K562 (cell line): Measurements from ENCODE around the gene TSEN54. TPM values are rescaled to one million over a fixed set of nuclear protein-coding genes. Genes with fewer than 3 reads are reported as not detected.
A peak's percentile ranks its signal among the peaks of the same experiment; 100 is the strongest.

Experiments
- ATAC-seq: fragments of 200-7000 bp; cut with Tn5 transposase; 3 replicates; pipeline ENCODE4 v1.9.1; 2020; ENCODE audit warnings: moderate library complexity
- BruUV-seq: library from RNA; stranded (reverse); fragments of 400-500 nt; replicated peaks from 2 replicates; lab custom pipeline; 2021; lab: Mats Ljungman, UMichigan
- CTCF ChIA-PET: fragments of 300-600 bp; formaldehyde crosslinking; extraction: SDS; loops from one replicate; lab custom pipeline; 2021; ENCODE audit warnings: low intra/inter-chr PET ratio; lab: Yijun Ruan, JAX
- POLR2A ChIA-PET: fragments of 300-600, 350-650 bp; sonication (Branson Sonifier 250); formaldehyde crosslinking; extraction: SDS; loops from one replicate; lab custom pipeline; 2021; ENCODE audit warnings: antibody characterized with exemption, inconsistent platforms; lab: Yijun Ruan, JAX
- DNase-seq, 4 experiments: peaks; one replicate each; pipeline versions ENCODE4 v3.0.0 to v3.0.0-alpha.2; 2011 to 2018; ENCODE audit warnings: low spot score in 3 of 4, mixed read lengths in 3 of 4; ENCODE audit errors: extremely low read depth in 1 of 4
- FAIRE-seq: peaks from 2 replicates; lab custom pipeline; 2011; peaks lifted over from hg19 to GRCh38; lab: Jason Lieb, UNC
- H2AFZ ChIP-seq: 2 replicates; pipeline ENCODE4 v1.6.0; 2011; ENCODE audit warnings: low read depth, low read length, control low read depth, inconsistent platforms
- H3K27ac ChIP-seq: fragments of 200-600 bp; 3 replicates; pipeline ENCODE4 v1.8.0; 2011; ENCODE audit warnings: low read depth, mild to moderate bottlenecking, control low read depth, inconsistent platforms, low read length, moderate library complexity, mixed read lengths; ENCODE audit errors: extremely low read depth
- H3K27me3 ChIP-seq, 2 experiments: fragments of 300-600 bp in 1 of 2; 2 replicates in 1 of 2; 3 replicates in 1 of 2; pipeline versions ENCODE4 v1.6.0 to v1.8.0; 2011; ENCODE audit warnings: inconsistent platforms in 2 of 2, low read length in 2 of 2, mild to moderate bottlenecking in 1 of 2, mixed read lengths in 1 of 2, moderate library complexity in 1 of 2; ENCODE audit not compliant: control insufficient read depth in 2 of 2, insufficient read depth in 2 of 2
- H3K36me3 ChIP-seq: fragments of 300-600 bp; 3 replicates; pipeline ENCODE4 v1.8.0; 2011; ENCODE audit warnings: mild to moderate bottlenecking, low read length, inconsistent platforms; ENCODE audit not compliant: control insufficient read depth, insufficient read depth
- H3K4me1 ChIP-seq, 2 experiments: fragments of 200-600 bp in 1 of 2; replicated peaks in 1 of 2; 2 replicates in 1 of 2; 3 replicates in 1 of 2; pipeline versions ENCODE4 v1.5.1 to v1.8.0; 2011; ENCODE audit warnings: inconsistent platforms in 2 of 2, low read length in 2 of 2, mild to moderate bottlenecking in 1 of 2, mixed read lengths in 1 of 2, moderate library complexity in 1 of 2; ENCODE audit not compliant: control insufficient read depth in 2 of 2, insufficient read depth in 2 of 2
- H3K4me2 ChIP-seq: 2 replicates; pipeline ENCODE4 v1.6.1; 2011; ENCODE audit warnings: low read length, control low read depth, inconsistent platforms, mixed read lengths; ENCODE audit not compliant: insufficient read depth
- H3K4me3 ChIP-seq: fragments of 200-600 bp; sonication (generic), shearing (Covaris generic); 2 replicates; pipeline ENCODE4 v1.5.1; 2016; ENCODE audit warnings: control low read depth, inconsistent platforms
- H3K79me2 ChIP-seq: fragments of 200-600 bp; 3 replicates; pipeline ENCODE4 v1.8.0; 2011; ENCODE audit warnings: low read length, inconsistent platforms; ENCODE audit not compliant: control insufficient read depth, insufficient read depth
- H3K9ac ChIP-seq, 2 experiments: 2 replicates each; pipeline versions ENCODE4 v1.6.0 to v1.6.1; 2011; ENCODE audit warnings: low read depth in 2 of 2, low read length in 2 of 2, control low read depth in 1 of 2, inconsistent platforms in 1 of 2, mild to moderate bottlenecking in 1 of 2, mixed read lengths in 1 of 2; ENCODE audit not compliant: insufficient read depth in 1 of 2
- H3K9me1 ChIP-seq: one replicate; pipeline ENCODE4 v1.6.0; 2011; ENCODE audit warnings: inconsistent platforms, mild to moderate bottlenecking, low read length, moderate library complexity; ENCODE audit not compliant: control insufficient read depth, insufficient read depth
- H3K9me3 ChIP-seq: replicated peaks from 2 replicates; pipeline ENCODE4 v1.5.1; 2011; ENCODE audit warnings: low read depth, low read length, inconsistent platforms; ENCODE audit not compliant: control insufficient read depth, insufficient read depth
- H4K20me1 ChIP-seq: replicated peaks from 2 replicates; pipeline ENCODE4 v1.6.1; 2011; ENCODE audit warnings: low read length, inconsistent platforms, mixed read lengths; ENCODE audit not compliant: control insufficient read depth, insufficient read depth
- CCNT2 ChIP-seq: IDR thresholded peaks from 2 replicates; pipeline ENCODE4 v1.6.1; 2011; ENCODE audit warnings: borderline replicate concordance, low read depth, mild to moderate bottlenecking, moderate library complexity, mixed read lengths, low read length; ENCODE audit not compliant: insufficient read length; ENCODE audit errors: extremely low read depth
- GMEB1 ChIP-seq: fragments of 250-450 bp; sonication (Bioruptor Pico); IDR thresholded peaks from 2 replicates; pipeline ENCODE4 v1.4.0; 2020; ENCODE audit warnings: mild to moderate bottlenecking
- HEY1 ChIP-seq: fragments of 250-450 bp; sonication (Bioruptor Pico); IDR thresholded peaks from 2 replicates; pipeline ENCODE4 v1.5.0; 2020; ENCODE audit warnings: mild to moderate bottlenecking, moderate library complexity, borderline replicate concordance
- MAX ChIP-seq: sonication (generic); formaldehyde crosslinking; IDR thresholded peaks from 2 replicates; pipeline ENCODE4 v1.9.0; 2022; ENCODE audit warnings: mild to moderate bottlenecking, missing genetic modification reagents
- SRSF3 ChIP-seq: fragments of 200-400 bp; formaldehyde crosslinking; IDR thresholded peaks from 2 replicates; pipeline ENCODE4 v1.6.1; 2016; ENCODE audit warnings: mild to moderate bottlenecking, low read length, moderate library complexity; ENCODE audit not compliant: insufficient read depth
- ZBTB43 ChIP-seq: sonication (generic); formaldehyde crosslinking; IDR thresholded peaks from 2 replicates; pipeline ENCODE4 v1.8.0; 2023; ENCODE audit warnings: mild to moderate bottlenecking, missing genetic modification reagents
- ZNF280A ChIP-seq: fragments of 450-650 bp; IDR thresholded peaks from 2 replicates; pipeline ENCODE4 v1.6.1; 2018; ENCODE audit warnings: mild to moderate bottlenecking, low read depth; ENCODE audit not compliant: partially characterized antibody
- ZNF830 ChIP-seq: fragments of 250-450 bp; sonication (Bioruptor Pico); IDR thresholded peaks from 2 replicates; pipeline ENCODE4 v1.5.0; 2021; ENCODE audit warnings: mild to moderate bottlenecking
- ZZZ3 ChIP-seq: fragments of 450-650 bp; IDR thresholded peaks from 2 replicates; pipeline ENCODE4 v1.6.1; 2016; ENCODE audit warnings: antibody characterized with exemption, mild to moderate bottlenecking, moderate library complexity
- WGBS: fragments of 100-300 bp; shearing (Covaris generic); methylation state at CpG from one replicate; pipeline ENCODE4 v1.1.6; 2016; ENCODE audit warnings: low coverage, mixed read lengths; ENCODE audit not compliant: insufficient coverage; ENCODE audit errors: missing lambda C conversion rate; 5-methylcytosine and 5-hydroxymethylcytosine counted together
- in situ Hi-C: fragments of 300-500 bp; cut with MboI; formaldehyde crosslinking; loops from 4 replicates; pipeline ENCODE4 v1.15.0; 2018; ENCODE audit warnings: inconsistent platforms, mixed read lengths
- intact Hi-C: fragments of 100-400 bp; cut with micrococcal nuclease; formaldehyde crosslinking; loops from 2 replicates; pipeline ENCODE4 v1.14.2; 2022
- polyA plus RNA-seq, 8 experiments: library from polyadenylated mRNA; depleted of rRNA in 4 of 8; stranded (reverse) in 5 of 8; unstranded in 3 of 8; fragments of >200 nt; fragmentation: Nextera tagmentation in 2 of 8; fragmentation: Illumina TruSeq in 1 of 8; extraction: Ambion mirVana in 2 of 8; extraction: Trizol in 1 of 8; gene quantifications; 2 replicates each; pipeline versions ENCODE4 v1.2.1 to v1.2.3, GENCODE V29; 2011 to 2014; ENCODE audit warnings: inconsistent platforms in 1 of 8, missing spikeins in 1 of 8
- total RNA-seq, 7 experiments: library from RNA; depleted of rRNA in 6 of 7; stranded (reverse); fragments of >200 nt in 6 of 7; fragmentation: Illumina TruSeq in 2 of 7; extraction: Trizol in 2 of 7; gene quantifications; 2 replicates each; pipeline versions ENCODE4 v1.2.1 to v1.2.3, GENCODE V29; 2011 to 2021; ENCODE audit warnings: low replicate concordance in 1 of 7
- TF ChIP-seq, protein P1 (sequence below): sonication (generic); formaldehyde crosslinking; IDR thresholded peaks from 2 replicates; pipeline ENCODE4 v1.8.0; 2022; ENCODE audit warnings: missing genetic modification reagents, mild to moderate bottlenecking, borderline replicate concordance
- TF ChIP-seq, protein P2 (sequence below): sonication (generic); formaldehyde crosslinking; IDR thresholded peaks from 2 replicates; pipeline ENCODE4 v1.8.0; 2022; ENCODE audit warnings: missing genetic modification reagents, mild to moderate bottlenecking, moderate library complexity, borderline replicate concordance

Gene TSEN54
- total and polyA plus RNA-seq, 9 of the 15 experiments (the other 6 are each of a cell fraction or from before 2014, with no cell fraction given): 5.9 to 64.3 (median 48.9) TPM

DNA sequence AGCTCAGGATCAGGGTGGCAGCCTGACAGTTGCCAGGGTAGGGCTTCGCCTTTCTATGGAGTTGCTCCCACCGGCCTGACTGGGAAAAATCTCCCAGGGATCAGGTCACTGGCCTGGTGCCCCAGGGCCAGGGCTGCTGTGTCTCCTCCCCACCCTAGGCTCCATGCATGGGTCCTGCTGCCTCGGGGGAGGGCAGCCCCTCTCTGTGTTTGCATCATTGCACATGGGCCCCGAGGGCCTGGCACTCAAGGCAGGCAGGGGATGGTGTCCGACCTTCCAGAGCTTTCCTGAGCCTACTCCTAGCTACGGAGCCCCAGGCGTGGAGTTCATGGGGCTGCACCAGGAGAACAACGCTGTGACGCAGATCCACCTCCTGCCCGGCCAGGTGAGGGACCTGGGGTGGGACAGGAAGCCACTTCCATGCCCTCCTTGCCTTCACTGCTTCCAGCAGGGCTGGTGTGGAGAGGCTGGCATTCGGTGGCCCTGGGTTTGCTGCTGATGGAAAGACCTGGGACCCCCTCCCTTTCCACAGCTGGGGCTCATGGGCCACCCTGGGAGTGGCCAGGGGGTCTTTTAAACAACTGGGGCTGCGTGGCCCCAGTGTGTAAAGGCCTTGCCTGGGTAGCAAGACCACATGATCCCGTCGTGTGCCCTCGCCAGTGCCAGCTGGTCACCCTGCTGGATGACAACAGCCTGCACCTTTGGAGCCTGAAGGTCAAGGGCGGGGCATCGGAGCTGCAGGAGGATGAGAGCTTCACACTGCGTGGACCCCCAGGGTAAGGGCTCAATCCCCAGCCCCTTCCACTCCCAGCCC is 41.7 kb downstream of the TSEN54 start:
- no peaks in the 10 kb centered on the region for H4K20me1 ChIP-seq
- H3K27me3 ChIP-seq: no peaks in the 10 kb centered on the region
- TF ChIP-seq ZBTB43 (CRISPR knock-in tag): no peak
- TF ChIP-seq, protein P1, sequence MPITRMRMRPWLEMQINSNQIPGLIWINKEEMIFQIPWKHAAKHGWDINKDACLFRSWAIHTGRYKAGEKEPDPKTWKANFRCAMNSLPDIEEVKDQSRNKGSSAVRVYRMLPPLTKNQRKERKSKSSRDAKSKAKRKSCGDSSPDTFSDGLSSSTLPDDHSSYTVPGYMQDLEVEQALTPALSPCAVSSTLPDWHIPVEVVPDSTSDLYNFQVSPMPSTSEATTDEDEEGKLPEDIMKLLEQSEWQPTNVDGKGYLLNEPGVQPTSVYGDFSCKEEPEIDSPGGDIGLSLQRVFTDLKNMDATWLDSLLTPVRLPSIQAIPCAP: no peak
- TF ChIP-seq CCNT2: no peak
- no peak for TF ChIP-seq HEY1 (CRISPR knock-in tag)
- TF ChIP-seq, protein P2, sequence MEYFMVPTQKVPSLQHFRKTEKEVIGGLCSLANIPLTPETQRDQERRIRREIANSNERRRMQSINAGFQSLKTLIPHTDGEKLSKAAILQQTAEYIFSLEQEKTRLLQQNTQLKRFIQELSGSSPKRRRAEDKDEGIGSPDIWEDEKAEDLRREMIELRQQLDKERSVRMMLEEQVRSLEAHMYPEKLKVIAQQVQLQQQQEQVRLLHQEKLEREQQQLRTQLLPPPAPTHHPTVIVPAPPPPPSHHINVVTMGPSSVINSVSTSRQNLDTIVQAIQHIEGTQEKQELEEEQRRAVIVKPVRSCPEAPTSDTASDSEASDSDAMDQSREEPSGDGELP: 0 out of 2 replicates have a peak, but pooled peaks have one; percentile 1
- no peak for TF ChIP-seq ZNF280A
- TF ChIP-seq ZNF830: no peak
- TF ChIP-seq GMEB1 (CRISPR knock-in tag): no peak
- TF ChIP-seq SRSF3: no peak
- 0 out of 2 replicates have a peak, but pooled peaks have one; percentile 13 for TF ChIP-seq MAX (CRISPR knock-in tag)
- no peak for TF ChIP-seq ZZZ3
- no peak for ATAC-seq
- no peak overlapping the region for H3K4me3 ChIP-seq
- H3K4me1 ChIP-seq: peaks cover 20 to 48% of the 10 kb centered on the region in 2 experiments
- H3K79me2 ChIP-seq: no peaks in the 10 kb centered on the region
- no TSS peak for BruUV-seq
- H3K9ac ChIP-seq: peak overlapping the region in 1 of 2 experiments; percentile 81; a peak in 2 of 4 replicates
- peaks cover 3% of the 10 kb centered on the region for H3K9me1 ChIP-seq
- in situ Hi-C loops: no loop called here
- DNase-seq: no peak
- no peaks in the 10 kb centered on the region for H3K9me3 ChIP-seq
- intact Hi-C loops: no loop called here
- POLR2A ChIA-PET: interaction anchor here (0.6 kb wide), 2 partner anchors 11 to 101 kb away, joined by 3 to 4 read pairs; no protein-coding TSS in a partner anchor
- H2AFZ ChIP-seq: no peak overlapping the region
- no peak overlapping the region for H3K27ac ChIP-seq
- FAIRE-seq: no peak
- WGBS: 87% methylated on average over 11 of the region's 18 CpGs
- H3K36me3 ChIP-seq: peaks cover under 1% of the 10 kb centered on the region; the same call in 1 of the 3 replicates
- H3K4me2 ChIP-seq: no peak overlapping the region
- CTCF ChIA-PET: no interaction called here
